Retinal pigment epithelial cell (primary cell): ENCODE data around the gene SHISA9.

Experiments
- DNase-seq: peaks from one replicate; pipeline ENCODE4 v3.0.0-alpha.2; 2010; ENCODE audit warnings: low read depth
- H3K4me3 ChIP-seq: 2 replicates; pipeline ENCODE4 v1.5.1; 2011; ENCODE audit warnings: mild to moderate bottlenecking, low read length, control low read depth, moderate library complexity
- CTCF ChIP-seq: conservative IDR thresholded peaks from 2 replicates; pipeline ENCODE4 v1.5.1; 2011; ENCODE audit warnings: low read depth, low read length, control low read depth, inconsistent platforms

The SHISA9 gene

GRCh38 chr16:12992066-12992465, 90.7 kb downstream of the SHISA9 start:
- TF ChIP-seq CTCF, result no peak
- no peak overlapping the region for H3K4me3 ChIP-seq
- no peak for DNase-seq

GRCh38 chr16:12994402-12994801, 93.0 kb downstream of the SHISA9 start:
- no peak for DNase-seq
- H3K4me3 ChIP-seq, result no peak overlapping the region
- TF ChIP-seq CTCF, result no peak

GRCh38 chr16:12995721-12996372, 94.4 kb downstream of the SHISA9 start:
- DNase-seq, result no peak
- H3K4me3 ChIP-seq, result no peak overlapping the region
- no peak for TF ChIP-seq CTCF

- no peak for DNase-seq
- H3K4me3 ChIP-seq, result no peak overlapping the region
- no peak for TF ChIP-seq CTCF
Measured at GRCh38 chr16:12998361-12999085, 97.1 kb downstream of the SHISA9 start.

GRCh38 chr16:12999368-12999767, 98.0 kb downstream of the SHISA9 start:
- DNase-seq, result no peak

GRCh38 chr16:13005721-13006247, 104.4 kb downstream of the SHISA9 start:
- H3K4me3 ChIP-seq, result no peak overlapping the region
- no peak for TF ChIP-seq CTCF
- no peak for DNase-seq

More at GRCh38 chr16:12999368-12999767, 98.0 kb downstream of the SHISA9 start:
- H3K4me3 ChIP-seq, result no peak overlapping the region
- TF ChIP-seq CTCF, result no peak

- TF ChIP-seq CTCF, result no peak
Measured at GRCh38 chr16:13012601-13013000, 111.2 kb downstream of the SHISA9 start.

More at GRCh38 chr16:13012601-13013000, 111.2 kb downstream of the SHISA9 start:
- H3K4me3 ChIP-seq, result no peak overlapping the region
- no peak for DNase-seq
